Astrocyte (in vitro differentiated cells and primary cell): ENCODE measurements around the gene SYDE1. TPM values are rescaled to one million over a fixed set of nuclear protein-coding genes. Genes with fewer than 3 reads are reported as not detected.

ENCODE experiments used
- DNase-seq: peaks from one replicate; pipeline ENCODE4 v3.0.0-alpha.2; 2010; ENCODE audit warnings: low read depth
- FAIRE-seq: peaks from 2 replicates; lab custom pipeline; 2011; peaks lifted over from hg19 to GRCh38; lab: Jason Lieb, UNC
- H2AFZ ChIP-seq: 2 replicates; pipeline ENCODE4 v1.6.0; 2012; ENCODE audit warnings: low read depth, low read length, inconsistent platforms
- H3K27ac ChIP-seq: 2 replicates; pipeline ENCODE4 v1.5.1; 2011; ENCODE audit warnings: low read depth, low read length, inconsistent platforms
- H3K27me3 ChIP-seq: 2 replicates; pipeline ENCODE4 v1.6.0; 2011; ENCODE audit warnings: low read length, inconsistent platforms; ENCODE audit not compliant: insufficient read depth
- H3K36me3 ChIP-seq: 2 replicates; pipeline ENCODE4 v1.5.1; 2011; ENCODE audit warnings: low read length, inconsistent platforms; ENCODE audit not compliant: insufficient read depth
- H3K4me1 ChIP-seq: 2 replicates; pipeline ENCODE4 v1.5.1; 2011; ENCODE audit warnings: low read length, inconsistent platforms; ENCODE audit not compliant: insufficient read depth
- H3K4me2 ChIP-seq: 2 replicates; pipeline ENCODE4 v1.6.0; 2012; ENCODE audit warnings: low read length, inconsistent platforms
- H3K4me3 ChIP-seq: 2 replicates; pipeline ENCODE4 v1.5.1; 2011; ENCODE audit warnings: low read depth, mild to moderate bottlenecking, low read length, inconsistent platforms; ENCODE audit not compliant: insufficient read depth
- H3K79me2 ChIP-seq: 2 replicates; pipeline ENCODE4 v1.6.0; 2012; ENCODE audit warnings: mild to moderate bottlenecking, low read length, inconsistent platforms; ENCODE audit not compliant: insufficient read depth
- H3K9ac ChIP-seq: 2 replicates; pipeline ENCODE4 v1.6.0; 2012; ENCODE audit warnings: mild to moderate bottlenecking, low read length, inconsistent platforms
- H3K9me3 ChIP-seq: 2 replicates; pipeline ENCODE4 v1.5.1; 2012; ENCODE audit warnings: low read depth, mild to moderate bottlenecking, low read length, inconsistent platforms; ENCODE audit not compliant: insufficient read depth
- H4K20me1 ChIP-seq: 2 replicates; pipeline ENCODE4 v1.6.0; 2012; ENCODE audit warnings: low read length, inconsistent platforms; ENCODE audit not compliant: insufficient read depth
- H3K27ac Mint-ChIP-seq: one replicate; pipeline ENCODE4 v1.8.0; 2021; ENCODE audit warnings: mild to moderate bottlenecking, mixed read lengths; ENCODE audit not compliant: unreplicated experiment
- H3K27me3 Mint-ChIP-seq: one replicate; pipeline ENCODE4 v1.8.0; 2021; ENCODE audit warnings: low read depth, mixed read lengths; ENCODE audit not compliant: unreplicated experiment
- H3K36me3 Mint-ChIP-seq: one replicate; pipeline ENCODE4 v1.8.0; 2021; ENCODE audit warnings: low read depth, mixed read lengths; ENCODE audit not compliant: unreplicated experiment
- H3K4me1 Mint-ChIP-seq: one replicate; pipeline ENCODE4 v1.8.0; 2021; ENCODE audit warnings: low read depth, mixed read lengths; ENCODE audit not compliant: unreplicated experiment
- H3K4me3 Mint-ChIP-seq: one replicate; pipeline ENCODE4 v1.8.0; 2021; ENCODE audit warnings: mild to moderate bottlenecking, moderate library complexity, mixed read lengths; ENCODE audit not compliant: unreplicated experiment
- H3K9me3 Mint-ChIP-seq: one replicate; pipeline ENCODE4 v1.8.0; 2021; ENCODE audit warnings: mild to moderate bottlenecking, mixed read lengths; ENCODE audit not compliant: unreplicated experiment
- CTCF ChIP-seq: IDR thresholded peaks from 2 replicates; pipeline ENCODE4 v1.5.1; 2011; ENCODE audit warnings: low read depth, mild to moderate bottlenecking, inconsistent platforms, low read length, moderate library complexity; ENCODE audit not compliant: insufficient read depth
- EZH2 ChIP-seq: IDR thresholded peaks from 2 replicates; pipeline ENCODE4 v1.6.1; 2012; ENCODE audit warnings: mild to moderate bottlenecking, low read length, inconsistent platforms; ENCODE audit not compliant: insufficient read depth
- total RNA-seq: library from RNA; stranded (reverse); gene quantifications from 2 replicates; pipeline ENCODE4 v1.2.1, GENCODE V29; 2021

The SYDE1 gene
- total RNA-seq, 1 donor from 2014 or later = 40.6 TPM

- Histone ChIP-seq H4K20me1 (no peaks in the 10 kb centered on the region), H2AFZ (no peak overlapping the region), H3K36me3 (no peaks in the 10 kb centered on the region), H3K27me3 (peaks cover 5% of the 10 kb centered on the region), H3K9ac (no peak overlapping the region), H3K4me1 (no peaks in the 10 kb centered on the region), H3K4me2 (no peak overlapping the region), H3K79me2 (no peaks in the 10 kb centered on the region), H3K27ac (no peak overlapping the region), H3K4me3 (no peak overlapping the region), H3K9me3 (no peaks in the 10 kb centered on the region)
- no peak for DNase-seq
- Mint-ChIP-seq H3K27ac (no peak overlapping the region), H3K4me3 (no peak overlapping the region), H3K27me3 (peaks cover 20% of the 10 kb centered on the region), H3K36me3 (peaks cover 2% of the 10 kb centered on the region), H3K9me3 (peaks cover 4% of the 10 kb centered on the region), H3K4me1 (peaks cover 2% of the 10 kb centered on the region)
- TF ChIP-seq CTCF (no peak), EZH2 (no peak)
- FAIRE-seq = no peak
These were observed 39.9 kb downstream of the SYDE1 start for GRCh38 chr19:15147090-15147489.

- Histone ChIP-seq H3K4me2 (no peak overlapping the region), H3K27me3 (peaks cover 5% of the 10 kb centered on the region), H3K4me1 (no peaks in the 10 kb centered on the region), H3K79me2 (no peaks in the 10 kb centered on the region), H3K9ac (no peak overlapping the region), H2AFZ (no peak overlapping the region), H3K4me3 (no peak overlapping the region), H3K36me3 (no peaks in the 10 kb centered on the region), H3K9me3 (no peaks in the 10 kb centered on the region), H4K20me1 (no peaks in the 10 kb centered on the region), H3K27ac (no peak overlapping the region)
- peaks cover 2% of the 10 kb centered on the region for H3K4me1 Mint-ChIP-seq
- peaks cover 7% of the 10 kb centered on the region for H3K9me3 Mint-ChIP-seq
- H3K4me3 Mint-ChIP-seq = no peak overlapping the region
- TF ChIP-seq EZH2 (no peak), CTCF (no peak)
- H3K36me3 Mint-ChIP-seq = peaks cover 9% of the 10 kb centered on the region
- H3K27ac Mint-ChIP-seq = no peak overlapping the region
- DNase-seq (no peak), FAIRE-seq (no peak)
- H3K27me3 Mint-ChIP-seq = peaks cover 24% of the 10 kb centered on the region
These were observed 42.5 kb downstream of the SYDE1 start for GRCh38 chr19:15149737-15150136.

GRCh38 chr19:15154002-15154612 lies 46.9 kb downstream of the SYDE1 start:
- Histone ChIP-seq H3K27ac (no peak overlapping the region), H4K20me1 (no peaks in the 10 kb centered on the region), H3K4me3 (no peak overlapping the region), H3K79me2 (no peaks in the 10 kb centered on the region), H3K27me3 (no peaks in the 10 kb centered on the region), H2AFZ (no peak overlapping the region), H3K36me3 (no peaks in the 10 kb centered on the region), H3K9ac (no peak overlapping the region), H3K4me1 (no peaks in the 10 kb centered on the region), H3K4me2 (no peak overlapping the region), H3K9me3 (peaks cover 4% of the 10 kb centered on the region)
- no peak overlapping the region for H3K27ac Mint-ChIP-seq
- peaks cover 2% of the 10 kb centered on the region for H3K4me1 Mint-ChIP-seq
- no peak overlapping the region for H3K4me3 Mint-ChIP-seq
- no peak for FAIRE-seq
- H3K36me3 Mint-ChIP-seq = peaks cover 28% of the 10 kb centered on the region
- no peak for TF ChIP-seq EZH2
- peak; percentile 64 for TF ChIP-seq CTCF
- peaks cover 17% of the 10 kb centered on the region for H3K27me3 Mint-ChIP-seq
- DNase-seq = no peak
- peaks cover 8% of the 10 kb centered on the region for H3K9me3 Mint-ChIP-seq
